Smooth muscle cell (in vitro differentiated cells): ENCODE results near the gene NPAT. TPM values are rescaled to one million over a fixed set of nuclear protein-coding genes. Genes with fewer than 3 reads are reported as not detected.

Source experiments
- DNase-seq: peaks from one replicate; lab custom pipeline; 2025; ENCODE audit not compliant: unreplicated experiment; lab: John Stamatoyannopoulos, UW
- H2AFZ ChIP-seq: fragments of 200-600 bp; sonication (generic); 2 replicates; pipeline ENCODE4 v1.6.0; 2016; ENCODE audit warnings: antibody characterized with exemption, low read depth, mild to moderate bottlenecking
- H3F3A ChIP-seq: fragments of 200-600 bp; sonication (generic); 2 replicates; pipeline ENCODE4 v1.6.0; 2017; ENCODE audit warnings: antibody characterized with exemption, low read depth
- H3K27ac ChIP-seq: fragments of 200-600 bp; sonication (generic); 2 replicates; pipeline ENCODE4 v1.5.1; 2016; ENCODE audit warnings: low read depth, mild to moderate bottlenecking
- H3K27me3 ChIP-seq: fragments of 200-600 bp; sonication (generic); 2 replicates; pipeline ENCODE4 v1.6.1; 2016; ENCODE audit warnings: low read depth, mild to moderate bottlenecking
- H3K36me3 ChIP-seq: fragments of 200-600 bp; sonication (generic); 2 replicates; pipeline ENCODE4 v1.5.1; 2016; ENCODE audit warnings: low read depth
- H3K4me1 ChIP-seq: fragments of 200-600 bp; sonication (generic); 2 replicates; pipeline ENCODE4 v1.5.1; 2016; ENCODE audit warnings: low read depth
- H3K4me2 ChIP-seq: fragments of 200-600 bp; sonication (generic); 2 replicates; pipeline ENCODE4 v1.6.0; 2016; ENCODE audit warnings: mild to moderate bottlenecking
- H3K4me3 ChIP-seq: fragments of 200-600 bp; sonication (generic); 2 replicates; pipeline ENCODE4 v1.5.1; 2016; ENCODE audit warnings: mild to moderate bottlenecking
- H3K79me2 ChIP-seq: fragments of 200-600 bp; sonication (generic); 2 replicates; pipeline ENCODE4 v1.6.0; 2016; ENCODE audit warnings: low read depth, mild to moderate bottlenecking
- H3K9ac ChIP-seq: fragments of 200-600 bp; sonication (generic); 2 replicates; pipeline ENCODE4 v1.6.0; 2016; ENCODE audit warnings: low read depth
- H3K9me3 ChIP-seq: fragments of 200-600 bp; sonication (generic); replicated peaks from 2 replicates; pipeline ENCODE4 v1.5.1; 2016; ENCODE audit warnings: low read depth
- H4K20me1 ChIP-seq: fragments of 200-600 bp; sonication (generic); 2 replicates; pipeline ENCODE4 v1.6.0; 2016; ENCODE audit warnings: low read depth
- WGBS: methylation state at CpG from one replicate; pipeline ENCODE4 v1.1.7; 2016; ENCODE audit warnings: low lambda C conversion rate; 5-methylcytosine and 5-hydroxymethylcytosine counted together
- polyA plus RNA-seq: library from polyadenylated mRNA; unstranded; fragments of >200 nt; fragmentation: Nextera tagmentation; extraction: Ambion mirVana; gene quantifications from 2 replicates; pipeline ENCODE4 v1.2.1, GENCODE V29; 2016
- total RNA-seq: library from RNA; depleted of rRNA; stranded (reverse); fragments of >200 nt; gene quantifications from 2 replicates; pipeline ENCODE4 v1.2.3, GENCODE V29; 2014
- TF ChIP-seq, protein P1 (sequence below): fragments of 200-600 bp; sonication (generic); IDR thresholded peaks from 2 replicates; pipeline ENCODE4 v1.5.1; 2017; ENCODE audit warnings: borderline replicate concordance, mild to moderate bottlenecking, antibody characterized with exemption; ENCODE audit not compliant: insufficient read depth, poor library complexity, severe bottlenecking

Gene NPAT
- total and polyA plus RNA-seq, 2 experiments from 2014 or later, result 6.2 to 21.5 TPM

DNA sequence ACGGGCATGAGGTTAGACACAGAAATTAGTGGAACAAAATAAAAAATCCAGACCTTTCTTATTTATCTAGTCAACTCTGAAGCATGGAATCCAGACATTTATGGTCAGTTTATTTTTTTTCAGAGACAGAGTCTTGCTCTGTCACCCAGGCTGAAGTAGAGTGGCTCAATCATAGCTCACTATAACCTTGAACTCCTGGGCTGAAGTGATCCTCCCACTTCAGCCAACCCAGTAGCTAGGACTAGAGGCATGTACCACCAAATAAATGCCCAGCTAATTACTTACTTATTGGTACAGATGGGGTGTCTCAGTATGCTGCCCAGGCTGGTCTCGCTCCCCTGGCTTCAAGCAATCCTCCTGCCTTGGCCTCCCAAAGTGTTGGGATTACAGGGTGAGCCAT is 8.7 kb downstream of the NPAT start:
- Histone ChIP-seq H3K36me3 (peaks cover 4% of the 10 kb centered on the region), H3K4me3 (no peak overlapping the region), H3K27me3 (no peaks in the 10 kb centered on the region), H3K9me3 (no peaks in the 10 kb centered on the region), H2AFZ (no peak overlapping the region), H3K9ac (no peak overlapping the region), H3K4me1 (no peaks in the 10 kb centered on the region), H3K79me2 (peaks cover 86% of the 10 kb centered on the region), H4K20me1 (peaks cover 46% of the 10 kb centered on the region), H3K27ac (no peak overlapping the region), H3F3A (no peaks in the 10 kb centered on the region), H3K4me2 (no peak overlapping the region)
- TF ChIP-seq, protein P1, sequence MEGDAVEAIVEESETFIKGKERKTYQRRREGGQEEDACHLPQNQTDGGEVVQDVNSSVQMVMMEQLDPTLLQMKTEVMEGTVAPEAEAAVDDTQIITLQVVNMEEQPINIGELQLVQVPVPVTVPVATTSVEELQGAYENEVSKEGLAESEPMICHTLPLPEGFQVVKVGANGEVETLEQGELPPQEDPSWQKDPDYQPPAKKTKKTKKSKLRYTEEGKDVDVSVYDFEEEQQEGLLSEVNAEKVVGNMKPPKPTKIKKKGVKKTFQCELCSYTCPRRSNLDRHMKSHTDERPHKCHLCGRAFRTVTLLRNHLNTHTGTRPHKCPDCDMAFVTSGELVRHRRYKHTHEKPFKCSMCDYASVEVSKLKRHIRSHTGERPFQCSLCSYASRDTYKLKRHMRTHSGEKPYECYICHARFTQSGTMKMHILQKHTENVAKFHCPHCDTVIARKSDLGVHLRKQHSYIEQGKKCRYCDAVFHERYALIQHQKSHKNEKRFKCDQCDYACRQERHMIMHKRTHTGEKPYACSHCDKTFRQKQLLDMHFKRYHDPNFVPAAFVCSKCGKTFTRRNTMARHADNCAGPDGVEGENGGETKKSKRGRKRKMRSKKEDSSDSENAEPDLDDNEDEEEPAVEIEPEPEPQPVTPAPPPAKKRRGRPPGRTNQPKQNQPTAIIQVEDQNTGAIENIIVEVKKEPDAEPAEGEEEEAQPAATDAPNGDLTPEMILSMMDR, result no peak
- no peak for DNase-seq
- WGBS, result 100% methylated on average over 2 of the region's 2 CpGs

DNA sequence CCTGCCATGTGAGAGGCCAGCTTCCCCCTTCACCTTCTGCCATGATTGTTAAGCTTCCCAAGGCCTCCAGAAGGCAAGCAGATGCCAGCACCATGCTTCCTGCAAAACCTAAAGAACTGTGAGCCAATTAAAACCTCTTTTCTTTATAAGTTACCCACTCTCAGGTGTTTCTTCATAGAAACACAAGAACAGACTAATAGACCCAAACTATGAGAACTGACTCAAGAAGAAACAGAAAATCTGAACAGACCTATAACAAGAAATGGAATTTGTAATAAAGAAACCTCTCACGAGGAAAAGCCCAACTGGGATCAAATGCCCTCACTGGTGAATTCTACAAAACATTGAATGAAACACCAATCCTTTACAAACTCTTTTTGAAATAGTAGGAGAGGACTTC is 12.0 kb downstream of the NPAT start:
- Histone ChIP-seq H3K36me3 (peaks cover 4% of the 10 kb centered on the region), H4K20me1 (peaks cover 19% of the 10 kb centered on the region), H3K79me2 (peaks cover 54% of the 10 kb centered on the region), H3F3A (no peaks in the 10 kb centered on the region), H3K4me3 (no peak overlapping the region), H3K9ac (no peak overlapping the region), H3K27me3 (no peaks in the 10 kb centered on the region), H3K4me1 (no peaks in the 10 kb centered on the region), H3K9me3 (no peaks in the 10 kb centered on the region), H3K27ac (no peak overlapping the region), H3K4me2 (no peak overlapping the region), H2AFZ (no peak overlapping the region)
- TF ChIP-seq, protein P1, result no peak
- no peak for DNase-seq
- 100% methylated on average over 1 of the region's 1 CpG for WGBS

DNA sequence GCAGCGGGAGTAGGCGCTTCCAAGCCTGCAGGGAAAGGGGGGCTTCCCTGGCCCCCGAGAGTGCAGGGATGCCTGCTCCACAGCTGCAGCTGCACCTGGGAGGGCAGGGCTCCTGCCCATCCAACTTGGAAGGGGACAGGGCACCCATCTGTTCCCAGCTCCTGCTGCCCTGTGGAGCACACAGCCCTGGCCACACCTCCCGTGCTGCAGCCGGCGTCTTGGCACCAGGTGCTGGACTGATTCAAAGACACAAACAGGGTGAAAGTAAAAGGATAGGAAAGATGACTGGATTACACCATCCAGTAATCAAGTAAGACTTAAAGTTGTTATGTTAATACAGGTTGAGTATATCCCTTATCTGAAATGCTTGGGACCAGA is 14.8 kb downstream of the NPAT start:
- Histone ChIP-seq H3F3A (no peaks in the 10 kb centered on the region), H2AFZ (no peak overlapping the region), H3K36me3 (peaks cover 4% of the 10 kb centered on the region), H3K4me2 (no peak overlapping the region), H3K27ac (no peak overlapping the region), H3K4me1 (no peaks in the 10 kb centered on the region), H4K20me1 (peaks cover 8% of the 10 kb centered on the region), H3K9me3 (no peaks in the 10 kb centered on the region), H3K27me3 (no peaks in the 10 kb centered on the region), H3K4me3 (no peak overlapping the region), H3K9ac (no peak overlapping the region), H3K79me2 (peaks cover 40% of the 10 kb centered on the region)
- no peak for DNase-seq
- 98% methylated on average over 6 of the region's 6 CpGs for WGBS
- TF ChIP-seq, protein P1, result no peak

DNA sequence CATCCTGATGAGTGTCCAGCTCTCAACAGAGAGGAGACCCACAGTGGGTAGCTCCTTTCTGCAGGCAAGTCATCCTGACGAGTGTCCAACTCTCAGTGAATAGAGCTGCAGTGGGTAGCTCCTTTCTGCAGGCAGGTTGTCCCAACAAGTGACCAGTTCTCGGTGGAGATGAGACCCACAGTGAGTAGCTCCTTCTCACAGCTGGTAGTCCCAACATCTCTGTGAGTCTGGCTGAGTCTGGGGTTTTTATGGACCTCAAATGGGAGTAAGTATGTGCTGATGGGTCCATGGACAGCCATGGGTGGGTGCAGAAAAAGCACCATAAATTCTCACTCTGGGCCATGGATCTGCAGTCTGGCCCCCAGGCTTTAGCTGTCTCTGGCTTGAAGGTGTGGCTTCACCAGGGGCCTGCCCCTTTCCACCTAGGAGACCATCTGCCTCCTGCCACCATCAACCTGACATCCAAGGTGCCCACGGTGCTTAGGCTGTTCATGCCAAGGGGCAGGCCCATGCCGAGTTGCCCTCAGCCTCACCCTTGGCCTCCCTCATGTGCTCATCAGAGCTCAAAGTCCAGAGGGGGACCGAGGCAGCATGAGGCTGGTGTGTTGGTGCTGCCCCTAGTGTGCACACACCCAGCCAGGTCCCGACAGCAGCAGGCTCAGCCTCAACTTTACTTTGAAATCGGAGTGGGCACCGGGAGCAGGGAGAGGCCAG is 15.3 kb downstream of the NPAT start:
- no peak for DNase-seq
- no peak overlapping the region for H3K4me2 ChIP-seq
- H3F3A ChIP-seq, result no peaks in the 10 kb centered on the region
- no peak overlapping the region for H3K9ac ChIP-seq
- no peak overlapping the region for H3K4me3 ChIP-seq
- TF ChIP-seq, protein P1, result no peak
- peaks cover 4% of the 10 kb centered on the region for H3K36me3 ChIP-seq
- WGBS, result 98% methylated on average over 8 of the region's 8 CpGs
- peaks cover 40% of the 10 kb centered on the region for H3K79me2 ChIP-seq
- H3K27ac ChIP-seq, result no peak overlapping the region
- H4K20me1 ChIP-seq, result peaks cover 8% of the 10 kb centered on the region
- H3K4me1 ChIP-seq, result no peaks in the 10 kb centered on the region
- H2AFZ ChIP-seq, result no peak overlapping the region
- no peaks in the 10 kb centered on the region for H3K9me3 ChIP-seq
- no peaks in the 10 kb centered on the region for H3K27me3 ChIP-seq
